GM21423 (cell line): ENCODE measurements around the gene GZMM.

ENCODE experiments used
- ATAC-seq: cut with Tn5 transposase; IDR thresholded peaks from one replicate; pipeline ENCODE4 v1.9.1; 2021; ENCODE audit warnings: mild to moderate bottlenecking, moderate library complexity; ENCODE audit not compliant: unreplicated experiment

The GZMM gene

GRCh38 chr19:533364-534058 lies 10.3 kb upstream of the GZMM start:
- no peak for ATAC-seq

- no peak for ATAC-seq
Observed at GRCh38 chr19:534088-534487, 9.8 kb upstream of the GZMM start.

GRCh38 chr19:535017-535835 lies 8.6 kb upstream of the GZMM start:
- no peak for ATAC-seq

- no peak for ATAC-seq
Observed at GRCh38 chr19:536031-536880, 7.6 kb upstream of the GZMM start.

- ATAC-seq = no peak
Observed at GRCh38 chr19:536881-537404, 6.9 kb upstream of the GZMM start.

- no peak for ATAC-seq
Observed at GRCh38 chr19:538641-539428, 5.0 kb upstream of the GZMM start.

GRCh38 chr19:539429-540030 lies 4.3 kb upstream of the GZMM start:
- no peak for ATAC-seq

GRCh38 chr19:540867-541637 lies 2.8 kb upstream of the GZMM start:
- no peak for ATAC-seq

- ATAC-seq = no peak
Observed at GRCh38 chr19:541699-542098, 2.2 kb upstream of the GZMM start.

GRCh38 chr19:542173-542866 lies 1.5 kb upstream of the GZMM start:
- ATAC-seq = no peak

- no peak for ATAC-seq
Observed at GRCh38 chr19:547117-547516, 3.3 kb downstream of the GZMM start.

- no peak for ATAC-seq
Observed at GRCh38 chr19:547836-548720, 4.2 kb downstream of the GZMM start.

- ATAC-seq = no peak
Observed at GRCh38 chr19:548886-549830, 5.3 kb downstream of the GZMM start.

- ATAC-seq = no peak
Observed at GRCh38 chr19:554817-555216, 11.0 kb downstream of the GZMM start.

- ATAC-seq = no peak
Observed at GRCh38 chr19:555474-555808, 11.6 kb downstream of the GZMM start.

- ATAC-seq = no peak
Observed at GRCh38 chr19:556611-557382, 12.9 kb downstream of the GZMM start.
